H9 (cell line): ENCODE measurements around the gene TELO2. TPM values are rescaled to one million over a fixed set of nuclear protein-coding genes. Genes with fewer than 3 reads are reported as not detected.

Experiments
- DNase-seq: peaks from one replicate; pipeline ENCODE4 v3.0.0-alpha.2; 2017
- H2AFZ ChIP-seq: one replicate; pipeline ENCODE4 v1.6.1; 2013; ENCODE audit warnings: mild to moderate bottlenecking, low read length, control low read depth, moderate library complexity
- H2AK5ac ChIP-seq: 2 replicates; pipeline ENCODE4 v1.6.1; 2013; ENCODE audit warnings: low read length, control low read depth, mixed read lengths; ENCODE audit not compliant: insufficient read length
- H2BK120ac ChIP-seq: one replicate; pipeline ENCODE4 v1.6.1; 2013; ENCODE audit warnings: low read depth, mild to moderate bottlenecking, low read length, control low read depth, inconsistent platforms; ENCODE audit not compliant: poor library complexity, severe bottlenecking
- H2BK12ac ChIP-seq: 2 replicates; pipeline ENCODE4 v1.6.1; 2013; ENCODE audit warnings: low read length, control low read depth, mixed read lengths, low read depth; ENCODE audit not compliant: insufficient read length
- H2BK15ac ChIP-seq: 2 replicates; pipeline ENCODE4 v1.6.1; 2013; ENCODE audit warnings: low read depth, low read length, control low read depth
- H2BK20ac ChIP-seq: one replicate; pipeline ENCODE4 v1.6.1; 2013; ENCODE audit warnings: low read depth, mild to moderate bottlenecking, low read length, control low read depth, inconsistent platforms; ENCODE audit not compliant: poor library complexity, severe bottlenecking
- H2BK5ac ChIP-seq: 2 replicates; pipeline ENCODE4 v1.6.1; 2013; ENCODE audit warnings: low read length, control low read depth, mixed read lengths; ENCODE audit not compliant: insufficient read length
- H3K14ac ChIP-seq: 2 replicates; pipeline ENCODE4 v1.6.1; 2013; ENCODE audit warnings: low read length, control low read depth; ENCODE audit not compliant: insufficient read depth
- H3K18ac ChIP-seq: 2 replicates; pipeline ENCODE4 v1.6.1; 2013; ENCODE audit warnings: low read depth, mild to moderate bottlenecking, mixed read lengths, low read length, control low read depth; ENCODE audit not compliant: insufficient read length
- H3K23ac ChIP-seq: 2 replicates; pipeline ENCODE4 v1.6.1; 2013; ENCODE audit warnings: low read length, control low read depth, mixed read lengths, low read depth; ENCODE audit not compliant: insufficient read length
- H3K23me2 ChIP-seq: 2 replicates; pipeline ENCODE4 v1.6.1; 2013; ENCODE audit warnings: low read depth, mild to moderate bottlenecking, mixed read lengths, low read length, control low read depth; ENCODE audit not compliant: insufficient read length, poor library complexity, severe bottlenecking
- H3K27ac ChIP-seq: 2 replicates; pipeline ENCODE4 v1.5.1; 2013; ENCODE audit warnings: low read length, control low read depth, mixed read lengths, low read depth; ENCODE audit not compliant: insufficient read length
- H3K27me3 ChIP-seq: 2 replicates; pipeline ENCODE4 v1.6.1; 2013; ENCODE audit warnings: low read length, control low read depth, inconsistent platforms; ENCODE audit not compliant: insufficient read depth
- H3K4ac ChIP-seq: 2 replicates; pipeline ENCODE4 v1.6.1; 2013; ENCODE audit warnings: low read depth, mild to moderate bottlenecking, control low read depth, inconsistent platforms, low read length, moderate library complexity
- H3K4me1 ChIP-seq: 2 replicates; pipeline ENCODE4 v1.6.1; 2013; ENCODE audit warnings: low read length, control low read depth, inconsistent platforms; ENCODE audit not compliant: insufficient read depth
- H3K4me2 ChIP-seq: 2 replicates; pipeline ENCODE4 v1.6.1; 2013; ENCODE audit warnings: low read length, control low read depth, mixed read lengths; ENCODE audit not compliant: insufficient read length, insufficient read depth
- H3K56ac ChIP-seq: 2 replicates; pipeline ENCODE4 v1.6.1; 2013; ENCODE audit warnings: low read depth, mild to moderate bottlenecking, mixed read lengths, low read length, control low read depth; ENCODE audit not compliant: insufficient read length
- H3K79me1 ChIP-seq: 2 replicates; pipeline ENCODE4 v1.6.1; 2013; ENCODE audit warnings: low read depth, mild to moderate bottlenecking, moderate library complexity, low read length, control low read depth, inconsistent platforms; ENCODE audit not compliant: insufficient read depth, poor library complexity, severe bottlenecking
- H3K79me2 ChIP-seq: 2 replicates; pipeline ENCODE4 v1.6.1; 2013; ENCODE audit warnings: low read length, control low read depth, inconsistent platforms; ENCODE audit not compliant: insufficient read depth
- H3K9ac ChIP-seq: 2 replicates; pipeline ENCODE4 v1.6.1; 2013; ENCODE audit warnings: low read length, control low read depth, mixed read lengths; ENCODE audit not compliant: insufficient read length; ENCODE audit errors: extremely low read depth
- H3K9me3 ChIP-seq: one replicate; pipeline ENCODE4 v1.6.1; 2013; ENCODE audit warnings: low read depth, low read length, inconsistent platforms; ENCODE audit not compliant: control insufficient read depth
- H3T11ph ChIP-seq: one replicate; pipeline ENCODE4 v1.6.1; 2013; ENCODE audit warnings: mild to moderate bottlenecking, low read length, control low read depth, inconsistent platforms
- H4K20me1 ChIP-seq: one replicate; pipeline ENCODE4 v1.6.1; 2013; ENCODE audit not compliant: control insufficient read depth, insufficient read length, insufficient read depth
- H4K5ac ChIP-seq: 2 replicates; pipeline ENCODE4 v1.6.1; 2013; ENCODE audit warnings: low read depth, mild to moderate bottlenecking, mixed read lengths, low read length, control low read depth; ENCODE audit not compliant: insufficient read length
- H4K8ac ChIP-seq: replicated peaks from 2 replicates; pipeline ENCODE4 v1.6.1; 2013; ENCODE audit warnings: low read length, control low read depth, mixed read lengths, low read depth; ENCODE audit not compliant: insufficient read length
- H4K91ac ChIP-seq: 2 replicates; pipeline ENCODE4 v1.6.1; 2013; ENCODE audit warnings: low read depth, mild to moderate bottlenecking, moderate library complexity, mixed read lengths, low read length, control low read depth; ENCODE audit not compliant: insufficient read length
- H3K27ac Mint-ChIP-seq, 3 experiments: 2 replicates in 2 of 3; 3 replicates in 1 of 3; pipeline ENCODE4 v1.8.0; 2020 to 2021; ENCODE audit warnings: mixed read lengths in 3 of 3, mild to moderate bottlenecking in 1 of 3, moderate library complexity in 1 of 3
- H3K27me3 Mint-ChIP-seq: 2 replicates; pipeline ENCODE4 v1.8.0; 2021; ENCODE audit warnings: low read depth, mild to moderate bottlenecking, moderate library complexity, mixed read lengths
- H3K36me3 Mint-ChIP-seq, 3 experiments: 2 replicates in 2 of 3; 3 replicates in 1 of 3; pipeline ENCODE4 v1.8.0; 2020 to 2021; ENCODE audit warnings: low read depth in 3 of 3, mixed read lengths in 3 of 3; ENCODE audit not compliant: insufficient read depth in 1 of 3
- H3K4me1 Mint-ChIP-seq, 2 experiments: 2 replicates each; pipeline ENCODE4 v1.8.0; 2020; ENCODE audit warnings: mixed read lengths in 2 of 2
- H3K4me3 Mint-ChIP-seq, 2 experiments: 2 replicates in 1 of 2; 3 replicates in 1 of 2; pipeline ENCODE4 v1.8.0; 2020 to 2021; ENCODE audit warnings: mild to moderate bottlenecking in 2 of 2, mixed read lengths in 2 of 2, moderate library complexity in 1 of 2
- H3K9me3 Mint-ChIP-seq, 2 experiments: 2 replicates in 1 of 2; 3 replicates in 1 of 2; pipeline ENCODE4 v1.8.0; 2020; ENCODE audit warnings: mild to moderate bottlenecking in 2 of 2, mixed read lengths in 2 of 2, moderate library complexity in 1 of 2
- CTCF ChIP-seq: fragments of 200-600 bp; sonication (generic); conservative IDR thresholded peaks from 3 replicates; pipeline ENCODE4 v1.8.0; 2021; ENCODE audit warnings: antibody characterized with exemption, mild to moderate bottlenecking
- WGBS: extraction: QIAGEN DNeasy Blood & Tissue Kit; methylation state at CpG from one replicate; pipeline ENCODE4 v1.1.7; 2013; ENCODE audit warnings: missing lambda C conversion rate, low lambda C conversion rate, mixed read lengths; ENCODE audit not compliant: insufficient read length; ENCODE audit errors: extremely low coverage; 5-methylcytosine and 5-hydroxymethylcytosine counted together
- total RNA-seq: library from RNA; stranded (reverse); gene quantifications from 2 replicates; pipeline ENCODE4 v1.2.1, GENCODE V29; 2021

TELO2 gene
- total RNA-seq, 1 experiment from 2014 or later = 98.9 TPM

GRCh38 chr16:1444730-1445517 is 48.2 kb upstream of the TELO2 start:
- no peak overlapping the region for H2AFZ ChIP-seq
- no peak overlapping the region for H3K27ac ChIP-seq
- no peak overlapping the region for H2BK5ac ChIP-seq
- peaks cover 2% of the 10 kb centered on the region for H4K20me1 ChIP-seq
- no peaks in the 10 kb centered on the region for H3K4me1 ChIP-seq
- Mint-ChIP-seq H3K4me1 (no peaks in the 10 kb centered on the region), H3K27ac (no peak overlapping the region), H3K27me3 (peaks cover 1% of the 10 kb centered on the region; the same call in 1 of the 2 replicates), H3K9me3 (no peaks in the 10 kb centered on the region), H3K4me3 (no peak overlapping the region), H3K36me3 (peaks cover 0 to 11% (median 8%) of the 10 kb centered on the region in 3 experiments; a peak in 3 of 7 replicates)
- no peak overlapping the region; the same call in 1 of the 2 replicates for H3K14ac ChIP-seq
- no peak overlapping the region for H4K91ac ChIP-seq
- no peak for DNase-seq
- no peak overlapping the region for H2BK20ac ChIP-seq
- no peak overlapping the region for H4K5ac ChIP-seq
- H3K4ac ChIP-seq = no peak overlapping the region; the same call in 1 of the 2 replicates
- H3T11ph ChIP-seq = no peak overlapping the region
- H3K56ac ChIP-seq = no peak overlapping the region
- no peak overlapping the region; the same call in 1 of the 2 replicates for H2BK15ac ChIP-seq
- no peaks in the 10 kb centered on the region for H3K9me3 ChIP-seq
- H3K18ac ChIP-seq = no peak overlapping the region
- no peaks in the 10 kb centered on the region for H3K79me1 ChIP-seq
- H3K23ac ChIP-seq = no peak overlapping the region
- no peak overlapping the region for H3K9ac ChIP-seq
- TF ChIP-seq CTCF = no peak
- H2BK120ac ChIP-seq = no peak overlapping the region
- no peaks in the 10 kb centered on the region for H3K27me3 ChIP-seq
- no peaks in the 10 kb centered on the region for H3K79me2 ChIP-seq
- no peak overlapping the region for H3K4me2 ChIP-seq
- H2AK5ac ChIP-seq = no peak overlapping the region
- H4K8ac ChIP-seq = no peak overlapping the region
- no peaks in the 10 kb centered on the region for H3K23me2 ChIP-seq
- H2BK12ac ChIP-seq = no peak overlapping the region
- WGBS = no CpG with 5 or more reads among the region's 48 CpGs
